H1 (cell line): ENCODE data around the gene NUCB1. TPM values are rescaled to one million over a fixed set of nuclear protein-coding genes. Genes with fewer than 3 reads are reported as not detected.

Experiments
- ASH2L ChIP-seq: fragments of 200-600, 300-600 bp; sonication (generic); IDR thresholded peaks from one replicate; pipeline ENCODE4 v1.7.1; 2017; ENCODE audit warnings: low read length
- CEBPB ChIP-seq: IDR thresholded peaks from 2 replicates; pipeline ENCODE4 v1.6.1; 2012; ENCODE audit warnings: low read depth, low read length
- CREB1 ChIP-seq: IDR thresholded peaks from 2 replicates; pipeline ENCODE4 v1.6.1; 2012; ENCODE audit warnings: inconsistent platforms
- CTBP2 ChIP-seq: IDR thresholded peaks from 2 replicates; pipeline ENCODE4 v1.7.0; 2011; ENCODE audit warnings: borderline replicate concordance, mild to moderate bottlenecking, moderate library complexity, mixed read lengths, low read length; ENCODE audit not compliant: insufficient read depth, insufficient read length
- CTCF ChIP-seq, 3 experiments: IDR thresholded peaks; 1 replicate in 2 of 3; 2 replicates in 1 of 3; pipeline versions ENCODE4 v1.5.1 to v1.6.1; 2011; ENCODE audit warnings: low read length in 3 of 3, mild to moderate bottlenecking in 3 of 3, inconsistent platforms in 2 of 3, low read depth in 1 of 3, moderate library complexity in 1 of 3; ENCODE audit not compliant: insufficient read depth in 1 of 3; ENCODE audit errors: control extremely low read depth in 1 of 3
- E2F6 ChIP-seq: IDR thresholded peaks from 2 replicates; pipeline ENCODE4 v1.6.1; 2012; ENCODE audit warnings: inconsistent platforms
- JUN ChIP-seq: IDR thresholded peaks from 2 replicates; pipeline ENCODE4 v1.6.1; 2011; ENCODE audit warnings: low read depth, mild to moderate bottlenecking, improper control_type of control experiment, low read length
- KDM4A ChIP-seq: IDR thresholded peaks from one replicate; pipeline ENCODE4 v1.7.1; 2012; ENCODE audit warnings: low read depth, mild to moderate bottlenecking, moderate library complexity, low read length, inconsistent platforms; ENCODE audit not compliant: severe bottlenecking
- KDM5A ChIP-seq: fragments of 200-600 bp; IDR thresholded peaks from 2 replicates; pipeline ENCODE4 v1.7.1; 2012; ENCODE audit warnings: mild to moderate bottlenecking, low read length, inconsistent platforms, mixed read lengths
- MAFK ChIP-seq: IDR thresholded peaks from 2 replicates; pipeline ENCODE4 v1.6.1; 2012; ENCODE audit warnings: low read depth, mild to moderate bottlenecking, improper control_type of control experiment, low read length
- MAX ChIP-seq: IDR thresholded peaks from 2 replicates; pipeline ENCODE4 v1.6.1; 2012; ENCODE audit warnings: inconsistent platforms
- NANOG ChIP-seq: IDR thresholded peaks from 2 replicates; pipeline ENCODE4 v1.6.1; 2011; ENCODE audit warnings: low read length, low read depth, mild to moderate bottlenecking, inconsistent platforms; ENCODE audit not compliant: insufficient read depth, poor library complexity, severe bottlenecking
- PHF8 ChIP-seq: fragments of 200-600 bp; sonication (generic); conservative IDR thresholded peaks from 2 replicates; pipeline ENCODE4 v1.7.1; 2012; ENCODE audit warnings: low read depth, mild to moderate bottlenecking, inconsistent platforms, low read length, moderate library complexity
- POLR2AphosphoS5 ChIP-seq: IDR thresholded peaks from 2 replicates; pipeline ENCODE4 v1.6.1; 2011; ENCODE audit warnings: low read depth, low read length
- RFX5 ChIP-seq: IDR thresholded peaks from 2 replicates; pipeline ENCODE4 v1.6.1; 2011; ENCODE audit warnings: low read depth, low read length, improper control_type of control experiment, borderline replicate concordance
- SIN3A ChIP-seq, 2 experiments: IDR thresholded peaks in 1 of 2; conservative IDR thresholded peaks in 1 of 2; 2 replicates each; pipeline ENCODE4 v1.6.1; 2011 to 2012; ENCODE audit warnings: low read length in 2 of 2, improper control_type of control experiment in 1 of 2, low read depth in 1 of 2, mild to moderate bottlenecking in 1 of 2
- SP1 ChIP-seq: IDR thresholded peaks from 2 replicates; pipeline ENCODE4 v1.6.1; 2011; ENCODE audit warnings: low read depth, low read length
- SP4 ChIP-seq: IDR thresholded peaks from 2 replicates; pipeline ENCODE4 v1.6.1; 2012; ENCODE audit warnings: low read length, inconsistent platforms
- TBP ChIP-seq: IDR thresholded peaks from 2 replicates; pipeline ENCODE4 v1.6.1; 2011; ENCODE audit warnings: low read depth, low read length, improper control_type of control experiment
- YY1 ChIP-seq: IDR thresholded peaks from 2 replicates; pipeline ENCODE4 v1.6.1; 2011; ENCODE audit warnings: low read depth, mild to moderate bottlenecking, low read length
- ZNF274 ChIP-seq: IDR thresholded peaks from 2 replicates; pipeline ENCODE4 v1.7.0; 2012; ENCODE audit warnings: low read length, borderline replicate concordance; ENCODE audit errors: extremely low read depth
- polyA plus RNA-seq, 7 experiments: library from polyadenylated mRNA; depleted of rRNA in 3 of 7; stranded (reverse) in 5 of 7; unstranded in 2 of 7; fragments of >200 nt in 5 of 7; fragments of 200-250 nt in 2 of 7; gene quantifications; 1 replicate in 5 of 7; 2 replicates in 1 of 7; 4 replicates in 1 of 7; pipeline versions ENCODE4 v1.2.1 to v1.2.3, GENCODE V29; 2011 to 2013; ENCODE audit warnings: missing spikeins in 2 of 7, mixed read lengths in 2 of 7
- total RNA-seq: library from RNA; stranded (reverse); fragmentation: NEBNext Ultra II Directional; extraction: Animal tissue kit (Norgen Biotek cat#: 25700); gene quantifications from 2 replicates; pipeline ENCODE4 v1.2.1, GENCODE V29; 2021

The NUCB1 gene
- total and polyA plus RNA-seq, 2 of the 8 experiments (the other 6 are each of a cell fraction or from before 2014, with no cell fraction given): 111 to 121 TPM

DNA sequence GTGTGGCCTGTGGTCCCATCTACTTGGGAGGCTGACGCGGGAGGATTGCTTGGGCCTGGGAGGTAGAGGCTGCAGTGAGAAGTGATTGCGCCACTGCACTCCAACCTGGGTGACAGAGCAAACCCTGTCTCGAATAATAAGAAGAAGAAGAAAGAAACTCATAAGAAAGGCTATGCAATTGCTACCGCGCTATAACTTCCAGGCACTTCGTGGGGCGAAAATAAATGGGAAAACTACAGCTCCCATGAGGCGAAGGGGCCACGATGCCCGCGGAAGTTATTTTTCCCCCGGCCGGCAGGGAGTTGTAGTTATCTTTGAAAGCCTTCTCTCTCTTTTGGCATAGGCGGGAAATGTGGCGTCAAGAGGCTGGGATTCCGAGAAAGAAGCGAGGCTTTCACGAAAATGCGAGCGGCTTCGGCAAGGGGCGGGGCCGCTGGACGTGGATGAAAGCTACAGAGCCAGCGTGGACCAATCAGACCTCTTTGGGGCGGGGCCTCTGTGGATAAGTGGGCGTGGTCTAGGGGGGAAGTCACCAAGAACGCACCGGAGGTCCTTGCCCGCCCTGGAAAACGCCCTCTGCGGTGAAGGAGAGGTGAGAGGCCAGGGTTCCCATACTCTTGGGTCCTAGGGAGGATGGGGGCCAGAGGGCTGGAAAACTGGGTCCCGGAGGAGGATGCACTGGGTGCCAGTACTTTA lies at the start of gene NUCB1 (continued):
- no peak for TF ChIP-seq NANOG
- no peak for TF ChIP-seq RFX5
- 0 out of 2 replicates have a peak, but pooled peaks have one; percentile 44 for TF ChIP-seq MAX
- peak; percentile 58; the same call in 1 of the 2 replicates for TF ChIP-seq TBP
- peak; percentile 86; the same call in 1 of the 2 replicates for TF ChIP-seq SP4
- peak; percentile 85 for TF ChIP-seq E2F6
- TF ChIP-seq SIN3A (conservative IDR thresholded peaks at IDR 0.05 in 1 of 2, IDR thresholded peaks at IDR 0.05 in 1 of 2; ENCODE audit: low read depth in 1 of 2, low read length in 2 of 2): peak in 1 of 2 experiments; percentile 28; a peak in 1 of 4 replicates
- TF ChIP-seq YY1: 0 out of 2 replicates have a peak, but pooled peaks have one; percentile 14
- peak; percentile 79 for TF ChIP-seq SP1
- TF ChIP-seq CREB1: peak; percentile 47; the same call in 1 of the 2 replicates
- TF ChIP-seq CTCF (IDR thresholded peaks at IDR 0.05; ENCODE audit: control extremely low read depth in 1 of 3, insufficient read depth in 1 of 3, low read depth in 1 of 3, low read length in 3 of 3): peak in 2 of 3 experiments; percentile 8 to 44; a peak in 2 of 4 replicates
- no peak for TF ChIP-seq ZNF274
- peak; percentile 43; the same call in 1 of the 2 replicates for TF ChIP-seq CEBPB
- no peak for TF ChIP-seq JUN
- no peak for TF ChIP-seq KDM5A
- TF ChIP-seq POLR2AphosphoS5: 0 out of 2 replicates have a peak, but pooled peaks have one; percentile 27
- TF ChIP-seq ASH2L: peak; percentile 69
- TF ChIP-seq CTBP2: peak; percentile 62
- no peak for TF ChIP-seq KDM4A
- TF ChIP-seq PHF8: peak; percentile 35; the same call in 1 of the 2 replicates
- no peak for TF ChIP-seq MAFK
